ENCODE results near the gene NRXN3.

GRCh38 chr14:78823035-78823434 is 652.9 kb downstream of the NRXN3 start:
- TF ChIP-seq CTCF (IDR thresholded peaks at IDR 0.05), result no peak
- TF ChIP-seq EZH2phosphoT487 (IDR thresholded peaks at IDR 0.05), result no peak
